Measurements from ENCODE around the gene FAM163A.

- TF ChIP-seq, protein P1, sequence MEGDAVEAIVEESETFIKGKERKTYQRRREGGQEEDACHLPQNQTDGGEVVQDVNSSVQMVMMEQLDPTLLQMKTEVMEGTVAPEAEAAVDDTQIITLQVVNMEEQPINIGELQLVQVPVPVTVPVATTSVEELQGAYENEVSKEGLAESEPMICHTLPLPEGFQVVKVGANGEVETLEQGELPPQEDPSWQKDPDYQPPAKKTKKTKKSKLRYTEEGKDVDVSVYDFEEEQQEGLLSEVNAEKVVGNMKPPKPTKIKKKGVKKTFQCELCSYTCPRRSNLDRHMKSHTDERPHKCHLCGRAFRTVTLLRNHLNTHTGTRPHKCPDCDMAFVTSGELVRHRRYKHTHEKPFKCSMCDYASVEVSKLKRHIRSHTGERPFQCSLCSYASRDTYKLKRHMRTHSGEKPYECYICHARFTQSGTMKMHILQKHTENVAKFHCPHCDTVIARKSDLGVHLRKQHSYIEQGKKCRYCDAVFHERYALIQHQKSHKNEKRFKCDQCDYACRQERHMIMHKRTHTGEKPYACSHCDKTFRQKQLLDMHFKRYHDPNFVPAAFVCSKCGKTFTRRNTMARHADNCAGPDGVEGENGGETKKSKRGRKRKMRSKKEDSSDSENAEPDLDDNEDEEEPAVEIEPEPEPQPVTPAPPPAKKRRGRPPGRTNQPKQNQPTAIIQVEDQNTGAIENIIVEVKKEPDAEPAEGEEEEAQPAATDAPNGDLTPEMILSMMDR (IDR thresholded peaks at IDR 0.05) = no peak
- TF ChIP-seq POLR2AphosphoS5 (IDR thresholded peaks at IDR 0.05) = peak in 1 of 4 donors; percentile 19
- TF ChIP-seq EP300 (IDR thresholded peaks at IDR 0.05) = no peak
- no peak for TF ChIP-seq POLR2A (IDR thresholded peaks at IDR 0.05)
Measured at GRCh38 chr1:179817789-179818188, 74.7 kb downstream of the FAM163A start.
